GM12878 (cell line): Measurements from ENCODE around the gene MYCBP2. TPM values are rescaled to one million over a fixed set of nuclear protein-coding genes. Genes with fewer than 3 reads are reported as not detected.

ENCODE experiments used
- ASH2L ChIP-seq: fragments of 300-600, 200-600 bp; sonication (generic); IDR thresholded peaks from 2 replicates; pipeline ENCODE4 v1.6.1; 2017; ENCODE audit warnings: low read depth, mild to moderate bottlenecking, borderline replicate concordance
- CEBPB ChIP-seq, 2 experiments: fragments of 150-350 bp in 1 of 2; IDR thresholded peaks; 2 replicates each; pipeline ENCODE4 v1.6.1; 2012 to 2014; ENCODE audit warnings: low read depth in 2 of 2, low read length in 2 of 2, borderline replicate concordance in 1 of 2, inconsistent platforms in 1 of 2
- CREM ChIP-seq: IDR thresholded peaks from 2 replicates; pipeline ENCODE4 v1.6.1; 2014; ENCODE audit warnings: antibody characterized with exemption, low read depth
- ETV6 ChIP-seq, 2 experiments: fragments of 450-650 bp in 1 of 2; IDR thresholded peaks in 1 of 2; conservative IDR thresholded peaks in 1 of 2; 2 replicates each; pipeline ENCODE4 v1.6.1; 2014; ENCODE audit warnings: antibody characterized with exemption in 1 of 2, borderline replicate concordance in 1 of 2, low read depth in 1 of 2, mild to moderate bottlenecking in 1 of 2, moderate library complexity in 1 of 2
- FOS ChIP-seq: IDR thresholded peaks from 3 replicates; pipeline ENCODE4 v1.6.1; 2011; ENCODE audit warnings: borderline replicate concordance; ENCODE audit not compliant: insufficient read length; ENCODE audit errors: extremely low read depth
- GABPA ChIP-seq: IDR thresholded peaks from 2 replicates; pipeline ENCODE4 v1.6.1; 2014; ENCODE audit warnings: antibody characterized with exemption, low read depth, mild to moderate bottlenecking, inconsistent platforms
- HDAC6 ChIP-seq: fragments of 200-600 bp; sonication (generic); IDR thresholded peaks from one replicate; pipeline ENCODE4 v1.8.0; 2017; ENCODE audit warnings: antibody characterized with exemption; ENCODE audit not compliant: unreplicated experiment
- IKZF2 ChIP-seq, 2 experiments: fragments of 450-650 bp; IDR thresholded peaks; 2 replicates each; pipeline ENCODE4 v1.6.1; 2017; ENCODE audit warnings: mild to moderate bottlenecking in 2 of 2, moderate library complexity in 2 of 2
- LARP7 ChIP-seq: fragments of 450-650 bp; IDR thresholded peaks from 2 replicates; pipeline ENCODE4 v1.6.1; 2017; ENCODE audit warnings: mild to moderate bottlenecking
- NRF1 ChIP-seq: conservative IDR thresholded peaks from 2 replicates; pipeline ENCODE4 v1.6.1; 2011; ENCODE audit warnings: mild to moderate bottlenecking, low read depth, low read length, improper control_type of control experiment
- PML ChIP-seq: IDR thresholded peaks from 2 replicates; pipeline ENCODE4 v1.6.1; 2012; ENCODE audit warnings: low read length, inconsistent platforms
- RAD21 ChIP-seq: IDR thresholded peaks from 2 replicates; pipeline ENCODE4 v1.6.1; 2011; ENCODE audit warnings: mild to moderate bottlenecking, low read depth, low read length, moderate library complexity; ENCODE audit not compliant: insufficient read depth
- RAD51 ChIP-seq: fragments of 450-650 bp; IDR thresholded peaks from 2 replicates; pipeline ENCODE4 v1.6.1; 2016; ENCODE audit warnings: moderate library complexity, mild to moderate bottlenecking, inconsistent platforms
- RBBP5 ChIP-seq: fragments of 200-600 bp; sonication (generic); conservative IDR thresholded peaks from 2 replicates; pipeline ENCODE4 v1.6.1; 2016
- WRNIP1 ChIP-seq: IDR thresholded peaks from 2 replicates; pipeline ENCODE4 v1.6.1; 2011; ENCODE audit warnings: low read depth, low read length, improper control_type of control experiment, borderline replicate concordance
- ZNF217 ChIP-seq: fragments of 450-650 bp; IDR thresholded peaks from 2 replicates; pipeline ENCODE4 v1.6.1; 2017; ENCODE audit warnings: antibody characterized with exemption, mild to moderate bottlenecking
- ZNF622 ChIP-seq: fragments of 450-650 bp; IDR thresholded peaks from 2 replicates; pipeline ENCODE4 v1.6.1; 2017; ENCODE audit warnings: mild to moderate bottlenecking, inconsistent platforms
- polyA plus RNA-seq, 11 experiments: library from polyadenylated mRNA; depleted of rRNA in 4 of 11; unstranded in 6 of 11; stranded (reverse) in 5 of 11; fragments of >200 nt; fragmentation: Nextera tagmentation in 4 of 11; fragmentation: Illumina TruSeq in 1 of 11; extraction: Ambion mirVana in 4 of 11; extraction: Trizol in 1 of 11; gene quantifications; 1 replicate in 1 of 11; 2 replicates in 10 of 11; pipeline versions ENCODE4 v1.2.1 to v1.2.3, GENCODE V29; 2011 to 2016; ENCODE audit warnings: inconsistent platforms in 2 of 11, missing spikeins in 2 of 11, low read depth in 1 of 11
- total RNA-seq, 4 experiments: library from RNA; depleted of rRNA in 3 of 4; stranded (reverse); fragments of >200 nt in 3 of 4; fragmentation: Illumina TruSeq in 1 of 4; extraction: Trizol in 1 of 4; gene quantifications; 2 replicates each; pipeline versions ENCODE4 v1.2.1 to v1.2.3, GENCODE V29; 2013 to 2021
- TF ChIP-seq, protein P1 (sequence below): IDR thresholded peaks from 2 replicates; pipeline ENCODE4 v1.6.1; 2011; ENCODE audit warnings: borderline replicate concordance, low read depth, mild to moderate bottlenecking, moderate library complexity, mixed read lengths, low read length; ENCODE audit not compliant: insufficient read depth; ENCODE audit errors: extremely low read length
- TF ChIP-seq, protein P2 (sequence below): IDR thresholded peaks from 2 replicates; pipeline ENCODE4 v1.6.1; 2012; ENCODE audit warnings: low read depth, low read length, improper control_type of control experiment
- TF ChIP-seq, protein P3 (sequence below): fragments of 450-650 bp; IDR thresholded peaks from 2 replicates; pipeline ENCODE4 v1.6.1; 2017; ENCODE audit warnings: low read depth, mild to moderate bottlenecking, moderate library complexity
- TF ChIP-seq, protein P4 (sequence below): IDR thresholded peaks from 2 replicates; pipeline ENCODE4 v1.6.1; 2011; ENCODE audit warnings: mild to moderate bottlenecking, low read depth, low read length, moderate library complexity; ENCODE audit not compliant: insufficient replicate concordance

MYCBP2 gene
- total and polyA plus RNA-seq, 10 of the 15 experiments (the other 5 are each of a cell fraction or from before 2014, with no cell fraction given) = 51.9 to 152 (median 98.2) TPM

DNA sequence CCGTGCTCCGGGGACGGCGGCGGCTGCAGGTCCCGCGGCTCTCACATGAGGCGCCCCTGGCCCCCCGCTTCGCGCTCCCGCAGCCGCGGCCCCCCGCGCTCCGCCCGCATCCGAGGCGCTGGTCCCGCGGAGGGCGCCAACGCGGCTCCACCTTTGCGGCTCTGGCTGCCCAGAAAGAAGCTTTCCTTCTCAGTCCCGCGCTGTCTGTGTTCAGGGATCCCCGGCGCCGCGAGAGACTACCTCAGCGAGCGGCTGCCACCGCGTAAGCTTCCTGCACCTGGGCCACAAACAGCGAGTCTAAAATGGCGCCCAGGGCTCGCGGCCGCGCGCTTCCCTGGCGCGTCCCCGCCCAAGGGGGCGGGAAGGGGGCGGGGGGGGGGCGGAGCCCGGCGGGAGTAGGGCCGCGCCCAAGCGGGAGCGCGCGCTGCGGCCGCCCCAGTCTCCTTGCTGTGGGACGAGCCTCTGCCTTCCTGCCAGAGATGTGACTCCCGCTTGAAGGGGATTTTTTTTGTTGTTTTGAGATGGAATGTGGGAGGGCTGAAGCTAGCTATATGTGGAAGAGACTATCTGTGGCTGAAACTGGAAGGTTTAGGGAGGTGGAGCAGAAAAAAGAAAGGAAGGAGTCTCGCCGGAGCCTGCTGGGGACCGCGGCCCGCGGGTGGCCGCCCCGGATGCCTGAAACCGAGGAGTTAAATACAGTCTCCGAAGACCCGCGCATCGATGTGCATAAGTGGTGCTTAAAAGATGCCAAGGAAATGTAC, 299.9 kb downstream of the MYCBP2 start, which contains the start of gene FBXL3 (continued):
- no peak for TF ChIP-seq GABPA
- TF ChIP-seq CREM = no peak
- TF ChIP-seq IKZF2 (IDR thresholded peaks at IDR 0.05) = peak; percentile 50 to 55; a peak in 3 of 4 replicates
- TF ChIP-seq ETV6 (conservative IDR thresholded peaks at IDR 0.05 in 1 of 2, IDR thresholded peaks at IDR 0.05 in 1 of 2; ENCODE audit: borderline replicate concordance in 1 of 2, low read depth in 1 of 2) = no peak
- 0 out of 2 replicates have a peak, but pooled peaks have one; percentile 41 for TF ChIP-seq ZNF217
- TF ChIP-seq ASH2L = no peak; the same call in 1 of the 2 replicates
- TF ChIP-seq FOS = no peak
- TF ChIP-seq, protein P1, sequence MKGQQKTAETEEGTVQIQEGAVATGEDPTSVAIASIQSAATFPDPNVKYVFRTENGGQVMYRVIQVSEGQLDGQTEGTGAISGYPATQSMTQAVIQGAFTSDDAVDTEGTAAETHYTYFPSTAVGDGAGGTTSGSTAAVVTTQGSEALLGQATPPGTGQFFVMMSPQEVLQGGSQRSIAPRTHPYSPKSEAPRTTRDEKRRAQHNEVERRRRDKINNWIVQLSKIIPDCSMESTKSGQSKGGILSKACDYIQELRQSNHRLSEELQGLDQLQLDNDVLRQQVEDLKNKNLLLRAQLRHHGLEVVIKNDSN = no peak
- TF ChIP-seq RBBP5 = no peak
- TF ChIP-seq, protein P2, sequence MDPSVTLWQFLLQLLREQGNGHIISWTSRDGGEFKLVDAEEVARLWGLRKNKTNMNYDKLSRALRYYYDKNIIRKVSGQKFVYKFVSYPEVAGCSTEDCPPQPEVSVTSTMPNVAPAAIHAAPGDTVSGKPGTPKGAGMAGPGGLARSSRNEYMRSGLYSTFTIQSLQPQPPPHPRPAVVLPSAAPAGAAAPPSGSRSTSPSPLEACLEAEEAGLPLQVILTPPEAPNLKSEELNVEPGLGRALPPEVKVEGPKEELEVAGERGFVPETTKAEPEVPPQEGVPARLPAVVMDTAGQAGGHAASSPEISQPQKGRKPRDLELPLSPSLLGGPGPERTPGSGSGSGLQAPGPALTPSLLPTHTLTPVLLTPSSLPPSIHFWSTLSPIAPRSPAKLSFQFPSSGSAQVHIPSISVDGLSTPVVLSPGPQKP = no peak
- no peak for TF ChIP-seq NRF1
- TF ChIP-seq PML = peak; percentile 79
- peak; percentile 57; the same call in 1 of the 2 replicates for TF ChIP-seq LARP7
- no peak for TF ChIP-seq RAD21
- TF ChIP-seq HDAC6 = no peak
- TF ChIP-seq, protein P3, sequence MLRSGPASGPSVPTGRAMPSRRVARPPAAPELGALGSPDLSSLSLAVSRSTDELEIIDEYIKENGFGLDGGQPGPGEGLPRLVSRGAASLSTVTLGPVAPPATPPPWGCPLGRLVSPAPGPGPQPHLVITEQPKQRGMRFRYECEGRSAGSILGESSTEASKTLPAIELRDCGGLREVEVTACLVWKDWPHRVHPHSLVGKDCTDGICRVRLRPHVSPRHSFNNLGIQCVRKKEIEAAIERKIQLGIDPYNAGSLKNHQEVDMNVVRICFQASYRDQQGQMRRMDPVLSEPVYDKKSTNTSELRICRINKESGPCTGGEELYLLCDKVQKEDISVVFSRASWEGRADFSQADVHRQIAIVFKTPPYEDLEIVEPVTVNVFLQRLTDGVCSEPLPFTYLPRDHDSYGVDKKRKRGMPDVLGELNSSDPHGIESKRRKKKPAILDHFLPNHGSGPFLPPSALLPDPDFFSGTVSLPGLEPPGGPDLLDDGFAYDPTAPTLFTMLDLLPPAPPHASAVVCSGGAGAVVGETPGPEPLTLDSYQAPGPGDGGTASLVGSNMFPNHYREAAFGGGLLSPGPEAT = peak; percentile 29; the same call in 1 of the 2 replicates
- TF ChIP-seq ZNF622 = no peak
- no peak for TF ChIP-seq RAD51
- no peak for TF ChIP-seq WRNIP1
- no peak for TF ChIP-seq CEBPB (IDR thresholded peaks at IDR 0.05; ENCODE audit: borderline replicate concordance in 1 of 2, low read depth in 2 of 2, low read length in 2 of 2)
- TF ChIP-seq, protein P4, sequence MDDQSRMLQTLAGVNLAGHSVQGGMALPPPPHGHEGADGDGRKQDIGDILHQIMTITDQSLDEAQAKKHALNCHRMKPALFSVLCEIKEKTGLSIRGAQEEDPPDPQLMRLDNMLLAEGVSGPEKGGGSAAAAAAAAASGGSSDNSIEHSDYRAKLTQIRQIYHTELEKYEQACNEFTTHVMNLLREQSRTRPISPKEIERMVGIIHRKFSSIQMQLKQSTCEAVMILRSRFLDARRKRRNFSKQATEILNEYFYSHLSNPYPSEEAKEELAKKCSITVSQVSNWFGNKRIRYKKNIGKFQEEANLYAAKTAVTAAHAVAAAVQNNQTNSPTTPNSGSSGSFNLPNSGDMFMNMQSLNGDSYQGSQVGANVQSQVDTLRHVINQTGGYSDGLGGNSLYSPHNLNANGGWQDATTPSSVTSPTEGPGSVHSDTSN = no peak
